ENCODE data around the gene CLEC14A. TPM values are rescaled to one million over a fixed set of nuclear protein-coding genes. Genes with fewer than 3 reads are reported as not detected.

The CLEC14A gene
- total RNA-seq, 1 donor, result not detected

- Histone ChIP-seq H3K4me1 (ENCODE audit: insufficient read depth, low read length) (no peaks in the 10 kb centered on the region), H3K79me2 (ENCODE audit: insufficient read depth, low read length) (no peaks in the 10 kb centered on the region), H3K4me3 (ENCODE audit: insufficient read depth, low read length) (no peak overlapping the region), H2AFZ (ENCODE audit: low read length) (no peak overlapping the region), H3K27me3 (ENCODE audit: insufficient read depth, low read length) (no peaks in the 10 kb centered on the region), H4K20me1 (ENCODE audit: insufficient read depth, low read length) (no peaks in the 10 kb centered on the region), H3K36me3 (ENCODE audit: insufficient read depth, low read length) (no peaks in the 10 kb centered on the region), H3K9me3 (ENCODE audit: low read depth, low read length) (no peaks in the 10 kb centered on the region), H3K27ac (ENCODE audit: low read depth, low read length) (no peak overlapping the region), H3K4me2 (ENCODE audit: insufficient read depth, low read length) (no peak overlapping the region)
- DNase-seq (ENCODE audit: insufficient read length, low spot score, missing footprints), result no peak
- TF ChIP-seq CTCF (IDR thresholded peaks at IDR 0.05; ENCODE audit: extremely low read depth, low read depth, low read length), result no peak
Observed at GRCh38 chr14:38282936-38283335, 27.0 kb upstream of the CLEC14A start.

- Histone ChIP-seq H3K4me3 (ENCODE audit: insufficient read depth, low read length) (no peak overlapping the region), H4K20me1 (ENCODE audit: insufficient read depth, low read length) (no peaks in the 10 kb centered on the region), H3K27me3 (ENCODE audit: insufficient read depth, low read length) (no peaks in the 10 kb centered on the region), H3K4me1 (ENCODE audit: insufficient read depth, low read length) (no peaks in the 10 kb centered on the region), H3K9me3 (ENCODE audit: low read depth, low read length) (peaks cover 1% of the 10 kb centered on the region), H2AFZ (ENCODE audit: low read length) (no peak overlapping the region), H3K4me2 (ENCODE audit: insufficient read depth, low read length) (no peak overlapping the region), H3K27ac (ENCODE audit: low read depth, low read length) (no peak overlapping the region), H3K79me2 (ENCODE audit: insufficient read depth, low read length) (no peaks in the 10 kb centered on the region), H3K36me3 (ENCODE audit: insufficient read depth, low read length) (no peaks in the 10 kb centered on the region)
- no peak for DNase-seq (ENCODE audit: insufficient read length, low spot score, missing footprints)
- no peak for TF ChIP-seq CTCF (IDR thresholded peaks at IDR 0.05; ENCODE audit: extremely low read depth, low read depth, low read length)
Observed at GRCh38 chr14:38280081-38280480, 24.2 kb upstream of the CLEC14A start.

GRCh38 chr14:38279572-38279971 is 23.7 kb upstream of the CLEC14A start:
- Histone ChIP-seq H2AFZ (ENCODE audit: low read length) (no peak overlapping the region), H3K36me3 (ENCODE audit: insufficient read depth, low read length) (no peaks in the 10 kb centered on the region), H3K27me3 (ENCODE audit: insufficient read depth, low read length) (no peaks in the 10 kb centered on the region), H4K20me1 (ENCODE audit: insufficient read depth, low read length) (no peaks in the 10 kb centered on the region), H3K9me3 (ENCODE audit: low read depth, low read length) (peaks cover 1% of the 10 kb centered on the region), H3K4me1 (ENCODE audit: insufficient read depth, low read length) (no peaks in the 10 kb centered on the region), H3K4me3 (ENCODE audit: insufficient read depth, low read length) (no peak overlapping the region), H3K4me2 (ENCODE audit: insufficient read depth, low read length) (no peak overlapping the region), H3K79me2 (ENCODE audit: insufficient read depth, low read length) (no peaks in the 10 kb centered on the region), H3K27ac (ENCODE audit: low read depth, low read length) (no peak overlapping the region)
- no peak for DNase-seq (ENCODE audit: insufficient read length, low spot score, missing footprints)
- TF ChIP-seq CTCF (IDR thresholded peaks at IDR 0.05; ENCODE audit: extremely low read depth, low read depth, low read length), result no peak

- H3K4me3 ChIP-seq (ENCODE audit: insufficient read depth, low read length), result no peak overlapping the region
- no peak overlapping the region for H3K27ac ChIP-seq (ENCODE audit: low read depth, low read length)
- peaks cover 5% of the 10 kb centered on the region for H3K9me3 ChIP-seq (ENCODE audit: low read depth, low read length)
- no peaks in the 10 kb centered on the region for H3K79me2 ChIP-seq (ENCODE audit: insufficient read depth, low read length)
- TF ChIP-seq CTCF (IDR thresholded peaks at IDR 0.05; ENCODE audit: extremely low read depth, low read depth, low read length), result no peak
- H2AFZ ChIP-seq (ENCODE audit: low read length), result no peak overlapping the region
- no peaks in the 10 kb centered on the region for H3K4me1 ChIP-seq (ENCODE audit: insufficient read depth, low read length)
- no peaks in the 10 kb centered on the region for H3K27me3 ChIP-seq (ENCODE audit: insufficient read depth, low read length)
- DNase-seq (ENCODE audit: insufficient read length, low spot score, missing footprints), result no peak
- H3K36me3 ChIP-seq (ENCODE audit: insufficient read depth, low read length), result no peaks in the 10 kb centered on the region
- H3K4me2 ChIP-seq (ENCODE audit: insufficient read depth, low read length), result no peak overlapping the region
- H4K20me1 ChIP-seq (ENCODE audit: insufficient read depth, low read length), result no peaks in the 10 kb centered on the region
Observed at GRCh38 chr14:38278035-38278434, 22.1 kb upstream of the CLEC14A start.
